HG03025 (cell line): ENCODE results near the gene PEX14.

Source experiments
- ATAC-seq: cut with Tn5 transposase; IDR thresholded peaks from one replicate; pipeline ENCODE4 v1.9.1; 2021; ENCODE audit warnings: mild to moderate bottlenecking, moderate library complexity; ENCODE audit not compliant: unreplicated experiment, low FRiP score

The PEX14 gene

DNA sequence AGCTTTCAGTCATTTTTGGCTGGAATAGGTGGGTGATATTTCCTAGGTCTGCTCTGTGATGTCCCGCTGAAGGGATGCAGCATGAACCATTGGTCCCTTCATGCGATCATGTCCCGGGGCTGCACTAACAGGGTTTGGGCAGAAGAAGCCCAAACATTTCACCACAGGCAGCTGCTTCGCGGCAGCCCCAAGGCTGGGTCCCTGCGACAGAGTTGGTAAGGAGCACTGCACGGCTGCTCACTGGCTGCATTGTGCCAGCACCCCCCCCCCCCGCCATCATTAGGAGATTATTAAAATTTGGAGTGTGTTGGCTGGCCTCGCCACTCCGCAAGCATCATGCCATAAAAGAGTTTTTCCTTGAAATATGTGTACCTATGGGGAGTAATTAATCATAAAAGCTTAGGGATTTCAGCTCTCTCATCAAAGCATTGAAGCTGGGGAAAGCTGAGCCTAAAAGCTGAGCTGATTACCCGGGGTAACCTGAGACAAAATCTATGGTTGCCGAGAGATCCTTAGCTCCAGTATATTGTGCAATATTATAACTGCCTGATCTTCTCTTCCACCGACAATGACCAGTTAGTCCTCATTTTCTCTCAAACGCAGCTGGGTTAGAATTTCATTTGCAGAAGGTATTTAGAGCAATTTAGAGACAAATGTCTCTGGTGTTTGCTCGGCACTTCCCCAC lies 62.5 kb downstream of the PEX14 start:
- no peak for ATAC-seq

DNA sequence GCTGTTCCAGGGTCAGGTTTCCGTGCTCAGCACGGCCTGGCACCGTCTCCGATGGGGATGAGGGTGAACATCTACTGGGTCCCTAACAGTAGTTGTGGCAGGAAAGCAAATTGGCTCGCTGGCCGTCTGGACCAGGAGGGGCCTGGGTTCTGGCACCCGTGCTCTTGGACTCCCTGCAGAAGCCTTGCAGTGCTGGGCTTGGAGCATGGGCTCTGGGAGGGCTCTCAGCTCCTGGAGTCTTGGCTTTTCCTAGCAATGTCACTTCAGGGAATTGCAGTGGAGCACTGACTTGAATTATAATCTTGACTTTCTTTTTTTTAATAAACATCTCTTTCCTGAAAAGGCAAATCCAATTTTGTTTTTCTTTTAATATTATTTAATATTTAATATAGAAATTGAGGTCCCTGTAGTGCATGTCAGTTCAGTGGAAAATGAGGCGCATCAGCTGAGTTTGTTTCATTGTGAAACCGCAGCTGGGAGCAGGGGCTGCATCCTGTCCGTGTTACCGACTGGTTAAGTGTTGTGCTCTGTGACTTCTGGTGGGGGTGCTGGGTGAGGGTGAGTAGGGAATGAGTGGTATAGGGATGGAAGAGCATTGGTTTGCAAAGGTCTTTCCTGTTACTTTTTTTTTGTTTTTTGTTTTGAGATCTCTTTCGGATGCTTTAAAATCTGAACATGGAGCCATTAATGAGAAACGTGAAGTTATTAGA lies 64.1 kb downstream of the PEX14 start:
- no peak for ATAC-seq

DNA sequence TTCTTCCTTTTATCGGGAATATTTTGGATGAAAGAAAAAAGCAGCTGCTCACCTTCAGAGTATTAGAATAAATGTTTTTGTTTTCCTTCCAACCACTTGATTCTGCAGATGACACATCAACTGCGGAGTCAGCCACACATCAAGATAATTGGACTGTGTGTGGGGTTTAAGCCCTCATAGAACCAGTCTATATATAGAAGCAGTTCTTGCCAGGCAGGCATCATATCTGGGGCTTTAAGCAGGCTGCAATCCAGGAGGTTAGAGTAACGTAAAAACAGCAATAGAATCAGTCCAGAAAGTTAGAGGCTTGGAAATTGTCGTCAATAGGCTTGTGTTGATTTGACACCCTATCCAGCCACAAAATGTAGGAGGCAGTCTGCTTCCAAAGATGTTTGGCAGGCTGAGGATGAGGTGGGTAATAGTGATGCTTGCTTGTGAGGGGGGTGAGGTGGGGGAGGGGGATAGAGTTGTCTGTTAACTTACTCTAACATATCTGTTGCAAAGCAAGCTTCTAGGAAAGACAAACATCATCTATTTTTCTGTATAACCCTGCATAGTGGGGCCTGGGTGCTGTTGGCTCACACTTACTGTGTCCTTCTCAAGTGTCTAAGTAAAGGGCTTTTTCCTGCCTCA lies 64.8 kb downstream of the PEX14 start:
- ATAC-seq = no peak

DNA sequence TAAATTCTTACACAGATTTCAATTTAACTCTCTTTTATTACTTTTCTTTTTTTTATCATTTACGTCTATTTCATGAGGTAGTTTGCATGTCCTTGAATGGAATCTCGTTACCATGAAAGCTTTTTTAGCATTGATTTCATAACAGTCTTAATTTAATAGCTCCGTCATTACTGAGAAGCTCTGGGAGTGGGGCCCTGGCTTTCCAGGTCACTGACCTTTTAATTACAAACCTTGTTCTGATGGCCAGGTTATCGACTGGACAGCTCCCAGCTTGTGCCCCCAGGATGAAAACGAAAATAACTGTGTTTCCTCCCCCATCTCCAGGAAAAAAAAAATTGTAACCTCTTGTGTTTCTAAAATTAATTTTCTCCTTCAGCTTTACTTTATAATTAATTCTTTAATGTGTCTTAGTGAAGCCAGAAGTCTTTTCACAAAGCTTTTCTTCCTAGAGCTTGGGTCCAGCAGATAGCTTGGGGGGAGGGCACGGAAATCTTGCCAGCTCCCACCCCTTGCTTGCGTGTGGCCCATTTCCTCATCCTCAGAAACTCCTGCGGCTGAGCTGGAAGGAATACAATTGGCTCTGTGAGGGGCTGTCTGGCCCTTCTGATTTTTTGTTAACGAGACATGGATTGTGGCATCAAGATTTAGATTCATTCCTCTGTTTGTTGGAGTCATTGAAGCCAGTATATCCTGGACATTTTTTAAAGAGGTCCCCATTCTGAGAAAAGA lies 65.7 kb downstream of the PEX14 start:
- no peak for ATAC-seq

DNA sequence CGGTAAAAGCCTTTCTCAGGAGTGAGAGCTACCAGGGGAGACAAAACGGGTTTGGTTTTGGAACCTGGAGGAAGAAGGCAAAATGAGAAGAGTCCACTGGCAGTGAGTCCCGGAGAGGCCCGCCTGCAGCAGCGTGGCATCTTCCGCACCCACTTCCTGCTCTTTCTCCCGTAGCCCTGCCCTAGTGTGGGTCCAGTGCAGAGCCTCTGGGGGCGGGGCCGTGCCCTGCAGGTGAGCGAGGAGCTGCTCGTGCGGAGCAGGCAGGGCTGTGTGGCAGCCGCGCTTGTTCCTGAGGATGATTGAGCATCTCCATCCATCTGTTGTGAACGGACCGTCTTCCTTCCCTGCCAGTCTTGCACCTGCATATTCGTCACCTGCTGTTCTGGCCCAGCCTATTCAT lies 66.5 kb downstream of the PEX14 start:
- ATAC-seq = no peak

DNA sequence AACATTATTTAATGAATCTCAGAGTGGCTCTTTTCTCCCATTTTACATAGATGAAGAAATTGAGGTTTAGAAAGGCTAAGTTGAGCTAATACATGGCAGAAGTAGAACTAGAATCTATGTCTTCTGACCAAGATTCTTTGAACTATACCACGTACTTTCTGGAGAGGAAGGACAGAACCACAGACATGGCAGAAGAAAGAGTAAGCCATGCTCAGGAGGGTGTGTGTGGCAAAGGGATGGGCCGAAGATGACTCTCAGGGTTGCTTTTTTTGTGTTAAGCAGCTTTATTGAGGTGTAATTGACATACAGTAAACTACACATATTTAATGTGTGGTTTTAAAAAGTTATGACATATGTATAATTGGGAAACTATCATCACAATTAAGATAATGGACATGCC lies 69.5 kb downstream of the PEX14 start:
- ATAC-seq = no peak

DNA sequence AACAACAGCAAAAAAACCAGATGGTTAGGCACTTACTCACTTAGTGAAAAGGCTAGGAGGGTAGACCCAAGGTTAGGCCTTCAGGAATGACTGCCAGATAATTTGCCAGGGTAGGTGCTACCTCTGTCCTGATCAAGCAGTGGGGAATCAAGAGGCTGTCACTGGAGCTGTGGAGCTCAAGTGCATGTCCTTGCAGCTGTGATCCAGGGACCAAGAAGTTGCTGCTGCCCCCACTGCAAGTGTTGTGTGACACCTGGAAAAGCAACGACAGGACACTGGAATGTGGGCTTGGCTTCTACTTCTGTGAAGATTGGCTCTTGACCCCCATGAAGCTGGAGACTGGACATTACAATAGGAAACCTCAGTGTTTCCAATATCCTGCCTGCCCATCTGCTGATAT lies 72.1 kb downstream of the PEX14 start:
- ATAC-seq = no peak

DNA sequence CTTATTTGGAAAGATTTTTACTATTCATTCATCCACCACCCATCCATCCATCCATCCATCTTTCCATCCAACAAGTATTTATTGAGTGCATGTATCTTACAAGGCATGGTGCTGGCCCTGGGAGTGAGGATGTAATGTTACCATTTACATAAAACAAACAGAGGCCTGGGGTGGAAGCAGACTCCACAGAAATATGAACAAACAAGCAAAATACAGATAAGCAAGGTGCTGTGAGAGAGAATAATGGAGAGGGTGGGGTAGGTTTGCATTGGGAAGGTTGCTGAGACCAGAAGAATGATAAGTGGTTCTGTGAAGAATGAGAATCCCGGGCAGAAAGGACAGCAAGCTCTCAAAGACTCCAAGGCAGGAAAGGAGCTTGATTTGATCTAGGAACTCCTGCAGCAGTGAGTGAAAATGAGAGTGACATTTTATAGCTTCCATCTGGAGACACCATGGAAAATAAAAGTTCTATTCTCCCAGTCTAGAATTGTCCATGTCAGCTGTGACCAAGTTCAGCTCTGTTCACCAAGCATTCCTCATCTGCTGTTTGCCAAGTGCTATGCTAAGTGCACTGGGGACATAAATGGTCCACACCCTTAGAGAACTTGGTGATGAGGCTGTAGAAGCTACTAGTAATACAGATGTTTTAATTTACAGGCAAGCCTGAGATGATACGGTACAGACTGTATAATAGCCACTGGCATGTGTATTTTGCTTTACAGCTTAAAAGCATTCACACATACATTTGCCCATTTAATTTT lies 75.3 kb downstream of the PEX14 start:
- no peak for ATAC-seq

DNA sequence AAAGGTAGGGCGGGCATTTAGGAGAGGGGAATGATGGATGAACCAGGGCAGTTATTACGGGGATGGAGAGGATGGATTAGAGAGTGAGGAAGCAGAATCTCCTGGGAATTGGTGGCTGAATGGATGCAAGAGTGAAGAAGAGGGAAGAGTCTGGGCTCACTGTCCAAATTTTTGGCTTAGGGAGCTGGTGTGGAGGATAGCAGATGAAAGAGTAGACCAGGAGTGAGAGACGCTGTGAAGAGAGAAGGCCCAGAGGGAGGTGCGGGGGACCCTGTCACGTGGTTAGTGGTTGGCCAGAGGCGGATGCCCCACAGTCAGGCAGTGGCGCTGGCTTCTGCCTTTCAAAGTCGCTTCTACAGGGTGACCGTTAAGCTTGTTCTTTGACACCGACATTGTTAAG lies 78.4 kb downstream of the PEX14 start:
- no peak for ATAC-seq

DNA sequence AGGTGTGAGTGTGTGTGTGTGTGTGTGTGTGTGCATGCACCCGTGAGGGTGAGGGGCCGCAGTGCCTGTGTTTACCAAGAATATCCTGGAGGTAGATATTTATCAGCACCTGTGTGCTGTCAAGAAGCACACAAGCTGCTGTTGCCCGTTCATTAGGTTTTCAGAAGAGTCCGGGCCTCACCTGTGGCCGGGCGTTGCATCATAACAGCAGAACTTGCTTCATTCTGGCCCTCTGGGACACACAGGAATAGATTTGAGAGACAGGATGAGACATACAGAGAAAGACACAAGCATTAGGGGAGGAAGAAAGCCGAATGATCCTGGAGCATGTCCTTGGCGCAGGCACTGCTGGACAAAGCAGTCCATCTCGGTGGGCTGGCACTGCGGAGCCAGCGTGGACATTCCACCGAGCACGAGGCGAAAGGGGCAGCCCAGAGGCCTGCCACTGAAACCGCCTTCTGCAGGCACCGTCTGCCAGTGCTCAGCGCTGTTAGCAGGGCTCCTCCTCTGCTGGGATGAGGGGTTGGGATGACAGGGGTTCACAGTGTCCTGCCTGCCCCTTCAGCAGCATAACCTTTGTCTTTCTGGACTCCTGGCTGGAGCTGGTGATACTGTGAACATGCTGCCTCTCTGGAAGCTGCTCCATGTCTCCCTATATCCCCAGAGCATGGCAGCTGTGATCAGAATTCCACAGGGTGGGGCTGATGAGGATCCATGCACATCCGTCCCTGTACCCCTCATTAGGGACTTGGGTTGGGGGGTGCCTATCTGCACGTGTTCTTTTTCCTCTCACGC lies 81.1 kb downstream of the PEX14 start:
- no peak for ATAC-seq

DNA sequence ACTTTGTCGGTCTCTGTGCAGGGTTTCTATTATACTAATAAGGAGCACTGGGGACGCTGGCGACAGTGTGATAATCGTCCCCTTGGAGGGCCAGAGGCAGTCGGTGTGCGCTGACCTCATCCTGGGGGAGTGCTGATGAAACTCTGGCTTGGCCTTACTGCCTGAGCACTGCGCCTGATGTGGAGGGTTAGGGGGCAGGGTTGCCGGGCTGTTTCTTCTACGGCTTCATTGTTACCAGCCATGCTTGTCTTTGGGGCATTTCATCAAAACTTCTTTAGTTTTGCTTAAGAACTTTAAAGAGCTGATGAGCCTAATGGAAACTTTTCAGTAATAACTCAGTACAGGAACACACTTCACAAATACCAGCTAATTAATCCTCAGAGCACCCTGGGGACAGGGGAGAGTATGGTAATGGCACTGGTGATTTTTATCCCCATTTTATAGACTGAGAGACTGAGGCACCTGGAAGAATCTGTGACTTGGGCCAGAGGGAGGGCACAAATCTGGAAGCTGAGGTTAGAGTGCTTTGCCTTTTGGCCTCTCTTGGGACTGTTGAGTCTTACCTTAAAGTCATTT lies 81.8 kb downstream of the PEX14 start:
- no peak for ATAC-seq

DNA sequence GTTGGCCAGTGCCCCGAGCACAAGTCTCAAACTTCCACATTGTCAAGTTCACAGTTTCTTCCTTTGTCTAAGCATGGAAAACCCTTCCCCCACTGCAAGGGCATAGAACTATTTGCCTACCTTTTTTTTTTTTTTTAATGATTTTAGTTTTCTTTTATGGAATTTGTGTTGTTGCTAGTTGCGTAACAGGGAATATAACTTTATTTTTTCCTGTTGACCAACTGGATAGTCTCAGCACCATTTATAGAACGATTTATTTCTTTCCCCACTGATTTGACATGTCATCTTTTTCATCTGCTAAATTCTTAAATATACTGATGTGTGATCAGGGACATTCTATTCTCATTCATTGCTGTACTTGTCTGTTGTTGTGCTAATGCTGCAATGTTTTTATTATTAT lies 83.0 kb downstream of the PEX14 start:
- ATAC-seq = no peak

DNA sequence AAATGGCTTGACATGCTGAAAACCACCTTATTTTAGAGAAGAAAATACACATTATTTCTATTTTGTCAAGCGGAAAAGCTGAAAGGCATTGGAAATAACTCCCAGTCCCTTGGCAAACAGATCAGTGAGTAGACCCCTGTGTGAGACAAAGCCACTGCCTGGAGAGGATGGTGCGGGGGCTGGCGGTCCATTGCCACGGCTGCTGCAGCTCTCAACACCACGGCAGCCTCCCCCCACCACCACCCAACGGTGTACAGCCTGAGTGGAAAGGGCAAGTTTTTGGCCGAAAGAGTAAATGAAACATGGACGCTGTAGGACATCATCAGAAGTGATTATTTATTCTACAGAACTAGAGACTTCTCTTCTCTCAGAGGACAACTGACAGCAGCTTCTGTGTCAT lies 84.6 kb downstream of the PEX14 start:
- no peak for ATAC-seq

DNA sequence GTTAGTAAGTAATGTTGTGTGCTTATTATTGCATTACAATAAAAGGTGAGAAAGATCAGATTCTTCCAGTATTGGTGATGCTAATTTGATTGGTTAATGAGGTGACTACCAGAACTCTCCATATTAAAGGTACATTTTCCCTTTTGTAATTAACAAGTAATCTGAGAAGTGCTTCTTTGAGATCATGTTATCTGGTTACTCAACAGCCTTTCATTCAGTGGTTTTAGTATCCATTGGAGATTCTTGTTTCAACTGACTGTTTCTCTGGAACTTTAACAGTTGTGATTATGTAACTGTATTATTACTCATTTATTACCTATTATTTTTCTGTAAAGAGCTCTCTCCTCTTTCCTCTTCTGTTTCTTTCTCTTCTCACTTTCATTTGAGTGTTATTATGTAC lies 86.7 kb downstream of the PEX14 start:
- no peak for ATAC-seq

DNA sequence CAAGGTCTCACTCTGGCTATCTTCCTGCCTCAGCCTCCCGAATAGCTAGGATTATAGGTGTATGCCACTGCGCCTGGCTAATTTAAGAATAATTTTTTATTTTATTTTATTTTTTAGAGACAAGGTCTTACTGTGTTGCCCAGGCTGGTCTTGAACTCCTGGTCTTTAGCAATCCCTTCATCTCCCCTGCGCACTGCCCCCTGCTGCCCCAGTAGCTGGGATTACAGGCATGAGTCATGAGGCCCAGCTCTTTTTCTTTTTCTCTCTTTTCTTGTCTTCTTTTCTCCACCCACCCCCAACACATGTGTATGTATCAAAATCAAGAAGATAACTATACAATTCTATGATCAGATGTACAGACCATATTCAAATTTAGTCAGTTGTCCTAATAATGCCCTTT lies 87.2 kb downstream of the PEX14 start:
- no peak for ATAC-seq

DNA sequence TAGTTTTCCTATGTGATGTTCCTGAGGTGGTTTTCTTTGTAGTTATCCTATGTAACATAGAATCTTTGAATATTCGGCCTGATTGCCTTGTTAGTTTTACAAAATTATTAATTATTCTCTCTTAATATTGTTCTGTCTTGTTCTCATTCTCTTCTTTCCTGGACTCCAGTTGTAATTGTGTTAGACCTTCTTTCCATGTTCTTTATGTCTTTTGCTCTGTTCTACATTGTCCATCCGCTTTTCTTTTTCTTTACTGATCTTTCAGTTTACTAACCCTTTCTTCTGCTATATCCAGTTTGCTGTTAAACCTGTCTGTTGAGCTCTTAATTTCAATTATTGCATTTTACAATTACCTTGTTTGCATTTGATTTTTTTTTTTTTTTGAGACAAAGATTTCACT lies 89.3 kb downstream of the PEX14 start:
- ATAC-seq = no peak

DNA sequence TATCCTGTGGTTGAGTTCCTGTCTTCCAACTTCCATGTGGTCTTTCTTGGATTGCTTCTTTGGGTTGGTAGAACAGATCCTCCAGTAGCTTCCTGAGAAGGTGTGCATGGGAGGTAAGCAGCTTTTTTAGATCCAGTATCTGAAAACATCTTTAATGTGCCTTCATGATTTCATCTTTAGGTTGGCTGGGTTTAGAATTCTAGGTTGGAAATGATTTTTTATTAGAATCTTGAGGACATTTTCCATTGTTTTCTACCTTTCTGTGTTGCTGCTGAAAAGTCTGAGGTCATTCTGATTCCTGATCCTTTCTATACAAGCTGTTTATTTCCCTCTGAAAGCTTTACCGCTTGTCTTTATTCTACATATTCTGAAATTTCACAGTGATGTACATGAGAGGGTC lies 94.8 kb downstream of the PEX14 start:
- no peak for ATAC-seq

DNA sequence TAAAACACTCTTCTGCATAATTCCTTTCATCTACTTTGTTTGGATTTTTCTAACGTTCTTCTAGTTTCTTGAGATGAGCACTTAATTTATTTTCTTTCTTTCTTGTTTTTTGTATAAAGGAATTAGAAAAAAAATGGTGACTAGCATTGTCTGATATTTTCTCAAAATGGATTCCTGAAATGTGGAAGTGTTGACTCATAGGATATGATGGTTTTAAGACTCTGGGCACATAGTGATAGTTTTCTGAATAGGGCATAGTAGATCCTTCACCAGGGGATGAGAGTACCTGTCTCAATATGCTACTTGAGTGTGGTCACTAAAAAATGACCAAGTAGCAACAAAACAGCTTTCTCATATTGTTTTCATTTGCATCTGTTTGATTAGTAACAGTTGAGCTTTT lies 100.9 kb downstream of the PEX14 start:
- ATAC-seq = no peak

DNA sequence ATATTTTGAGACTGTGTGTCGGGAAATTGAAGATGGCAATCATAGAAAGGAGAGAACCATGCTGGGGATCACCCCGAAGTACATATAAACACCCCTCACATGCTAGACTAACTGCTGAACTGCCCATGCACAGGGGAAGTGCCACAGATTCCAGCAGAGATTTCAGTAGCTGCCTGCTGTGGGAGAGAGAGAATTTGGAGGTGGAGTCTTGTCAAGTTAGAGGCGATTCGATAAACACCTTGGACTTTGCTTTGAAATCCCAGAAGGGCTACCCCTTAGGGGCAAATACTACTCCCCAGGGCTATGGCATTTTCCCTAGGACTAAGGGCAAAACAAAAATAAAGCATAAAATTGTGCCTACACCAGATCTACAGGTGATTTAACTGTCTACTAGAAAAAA lies 103.3 kb downstream of the PEX14 start:
- no peak for ATAC-seq

DNA sequence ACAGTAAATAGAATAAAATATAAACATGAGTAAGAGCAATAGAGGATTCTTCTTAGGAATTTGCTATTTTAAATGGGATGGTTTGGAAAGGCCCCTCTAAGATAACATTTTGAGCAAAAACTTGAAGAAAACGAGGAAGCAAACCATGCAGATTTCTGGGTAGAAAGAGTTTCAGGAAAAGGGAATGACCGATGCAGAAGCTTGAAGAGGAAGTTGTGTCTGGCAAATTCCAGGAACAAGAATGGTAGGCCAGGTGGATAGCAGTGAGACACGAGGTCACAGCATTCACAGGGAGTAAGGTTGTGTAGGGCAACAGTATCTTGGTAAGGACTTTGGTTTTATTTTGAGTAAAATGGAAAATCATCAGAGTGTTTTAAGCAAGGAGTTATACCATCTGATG lies 108.9 kb downstream of the PEX14 start:
- ATAC-seq = no peak
